Cardiac ventricle fibroblast (primary cell): ENCODE results near the gene TADA1. TPM values are rescaled to one million over a fixed set of nuclear protein-coding genes. Genes with fewer than 3 reads are reported as not detected.

Experiments
- total RNA-seq: library from RNA; depleted of rRNA; stranded (reverse); fragments of >200 nt; gene quantifications from 2 replicates; pipeline ENCODE4 v1.2.3, GENCODE V29; 2015

TADA1 gene, protein sequence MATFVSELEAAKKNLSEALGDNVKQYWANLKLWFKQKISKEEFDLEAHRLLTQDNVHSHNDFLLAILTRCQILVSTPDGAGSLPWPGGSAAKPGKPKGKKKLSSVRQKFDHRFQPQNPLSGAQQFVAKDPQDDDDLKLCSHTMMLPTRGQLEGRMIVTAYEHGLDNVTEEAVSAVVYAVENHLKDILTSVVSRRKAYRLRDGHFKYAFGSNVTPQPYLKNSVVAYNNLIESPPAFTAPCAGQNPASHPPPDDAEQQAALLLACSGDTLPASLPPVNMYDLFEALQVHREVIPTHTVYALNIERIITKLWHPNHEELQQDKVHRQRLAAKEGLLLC
- 7.4 and 7.7 TPM in 2 replicates for total RNA-seq

DNA sequence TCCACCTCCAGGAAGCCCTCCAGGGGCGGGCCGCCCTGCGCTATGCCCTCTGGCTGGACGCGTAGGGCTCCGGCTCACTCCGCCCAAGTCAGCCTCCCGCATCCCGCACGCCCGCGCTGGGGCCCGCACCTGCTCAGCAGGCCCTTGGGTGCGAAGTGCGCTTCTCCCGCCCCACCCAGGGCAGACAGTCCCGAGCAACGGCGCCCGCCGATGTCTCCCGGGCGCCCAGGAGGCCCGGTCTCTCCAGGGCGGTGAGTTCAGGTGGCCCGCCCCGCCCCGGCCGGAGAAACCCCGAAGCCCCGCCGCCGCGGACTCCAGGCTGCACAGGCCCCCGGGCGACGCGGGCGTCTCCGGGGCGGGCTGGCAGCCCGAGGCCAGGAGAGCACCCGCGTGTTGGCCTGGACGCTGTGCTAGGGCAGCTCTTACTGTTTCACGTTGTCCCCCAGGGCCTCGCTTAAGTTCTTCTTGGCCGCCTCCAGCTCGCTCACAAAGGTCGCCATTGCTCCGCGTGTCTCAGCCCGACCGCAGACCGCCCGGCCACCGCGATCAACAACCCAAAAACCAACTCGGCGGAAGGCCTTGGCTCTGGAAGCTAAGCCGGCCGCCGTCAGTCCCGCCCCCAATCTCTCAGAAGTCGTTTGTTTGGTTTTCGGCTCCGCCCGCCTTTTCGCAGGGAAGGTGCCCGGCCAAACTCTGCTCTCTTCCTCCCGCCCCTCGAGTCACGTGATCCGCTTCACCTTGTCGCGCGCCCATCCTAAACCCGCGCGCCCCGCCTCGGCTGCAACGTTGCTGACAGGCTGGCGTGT lies at the start of gene TADA1:
Gene TADA1 (minus strand): TSS at position 531 of the 806 bp plus-strand sequence. CDS start 31 bp downstream, at position 500.

DNA sequence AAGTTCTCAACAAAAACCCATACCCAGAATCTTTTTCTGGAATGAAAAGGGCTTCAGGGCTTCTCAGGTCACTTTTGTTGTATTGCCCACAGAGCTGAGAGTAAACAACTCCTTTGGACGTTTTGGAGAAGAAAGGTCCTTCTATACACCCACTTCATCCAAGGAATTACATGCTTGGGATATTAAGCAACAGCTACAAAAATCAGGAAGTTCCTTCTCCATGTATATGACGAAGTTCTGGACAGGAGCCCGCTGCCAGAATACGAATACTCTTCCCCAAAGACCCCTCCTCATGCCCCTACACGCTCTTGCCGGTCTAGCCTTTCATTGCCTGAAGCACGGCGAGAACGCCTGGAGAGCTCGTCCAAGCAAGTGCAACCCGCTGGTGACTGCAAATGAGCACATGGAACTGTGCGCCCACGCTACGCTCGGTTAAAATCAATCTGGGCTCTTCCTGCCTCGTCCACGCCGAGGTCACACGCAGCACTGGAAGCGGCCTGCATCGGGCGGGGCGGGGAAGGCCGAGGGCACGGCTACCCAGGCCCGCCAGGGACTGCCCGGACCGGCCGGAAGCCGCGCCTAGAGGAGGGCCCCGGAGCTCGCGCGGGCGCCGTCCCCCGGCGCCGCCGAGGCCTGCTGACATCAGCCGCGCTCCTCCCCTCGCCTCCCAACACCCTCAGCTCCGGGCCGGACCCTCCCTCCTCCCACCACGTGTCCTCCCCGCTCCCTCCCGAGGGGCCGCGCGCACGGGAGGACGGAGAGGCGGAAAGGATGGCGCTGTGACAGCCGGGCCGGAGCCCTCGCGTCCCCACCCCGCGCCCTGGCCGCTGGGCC lies 37.1 kb downstream of the TADA1 start, which contains the start of gene POGK:
Gene POGK (plus strand): TSS at position 710 of the 834 bp plus-strand sequence. CDS start 1,482 bp downstream, outside the sequence.

Other genes with a start within 250 kb of the TADA1 start
- 12.3 and 14.5 TPM in 2 replicates for gene POGK, start 36.8 kb downstream of the TADA1 start, total RNA-seq
- gene ILDR2, start 99.3 kb upstream of the TADA1 start, total RNA-seq: 0.05 TPM in 1 of 2 replicates, not detected in the other
- 0.64 TPM in 1 of 2 replicates, not detected in the other for gene MAEL, start 113.0 kb upstream of the TADA1 start, total RNA-seq
- gene GPA33, start 214.1 kb upstream of the TADA1 start, total RNA-seq: not detected in 2 replicates
- gene STYXL2, start 217.8 kb upstream of the TADA1 start, total RNA-seq: not detected in 2 replicates